ENCODE data around the gene ZFHX3.

ZFHX3 gene

DNA sequence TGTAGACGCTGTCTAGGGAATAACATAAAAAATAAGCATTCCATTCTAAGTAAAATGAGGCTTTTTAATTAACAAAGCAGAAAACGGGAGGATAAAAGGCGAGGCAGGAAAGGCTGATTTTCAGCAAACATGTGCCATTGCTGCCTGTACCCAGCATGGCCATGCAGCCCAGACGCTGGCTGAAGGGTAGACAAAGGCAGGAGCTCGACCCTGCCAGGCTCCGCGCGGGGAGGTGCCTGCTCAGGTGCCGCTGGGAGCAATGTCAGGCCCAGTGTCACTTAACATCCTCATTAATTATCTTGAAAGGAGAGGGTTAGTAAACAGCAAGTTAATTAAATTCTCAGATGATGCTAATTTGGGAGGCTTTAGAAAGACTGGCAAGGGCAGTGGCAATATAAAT, 136.0 kb downstream of the ZFHX3 start:
- in situ Hi-C loops (cut with MboI; ENCODE audit: low sequenced_read_pairs) = no loop called here

- in situ Hi-C loops (cut with MboI; ENCODE audit: low sequenced_read_pairs) = no loop called here
Measured at GRCh38 chr16:72910875-72911274, 137.1 kb downstream of the ZFHX3 start.

DNA sequence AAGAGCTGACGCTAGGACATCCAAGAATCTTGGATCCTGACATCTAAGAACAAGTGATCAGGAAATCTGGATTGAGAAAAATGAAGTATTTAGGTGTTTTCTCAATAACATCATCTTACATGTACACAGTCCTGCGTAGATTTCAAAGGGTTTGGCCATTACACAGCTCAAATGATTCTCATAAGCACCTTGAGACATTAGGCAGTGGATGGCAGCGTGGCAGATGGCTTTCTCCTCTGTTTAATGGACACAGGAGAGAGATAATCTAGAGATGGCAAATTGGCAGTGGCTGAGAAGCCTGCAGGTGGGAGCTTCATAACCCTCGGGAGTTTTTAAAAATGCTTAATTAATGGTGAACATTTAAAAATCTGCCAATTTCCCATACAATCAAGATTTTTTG, 137.5 kb downstream of the ZFHX3 start:
- in situ Hi-C loops (cut with MboI; ENCODE audit: low sequenced_read_pairs) = no loop called here

DNA sequence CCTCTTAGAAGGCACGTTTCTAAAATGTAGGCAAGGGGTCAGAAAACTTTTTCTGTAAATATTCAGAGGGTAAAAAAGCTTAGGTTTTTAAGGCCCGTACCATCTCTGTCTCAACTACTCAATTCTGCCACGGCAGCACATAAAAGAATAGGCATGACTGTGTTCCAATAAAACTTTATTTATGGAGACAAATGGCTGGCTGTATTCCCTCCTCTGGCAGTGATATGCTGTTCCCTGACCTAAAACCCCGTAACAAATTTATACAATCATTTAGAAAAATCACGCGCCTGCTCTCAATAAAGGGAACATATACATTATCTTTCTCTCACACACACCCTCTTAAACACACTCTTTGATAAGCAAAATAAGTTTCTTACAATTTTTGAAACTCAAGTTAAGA, 138.7 kb downstream of the ZFHX3 start:
- in situ Hi-C loops (cut with MboI; ENCODE audit: low sequenced_read_pairs) = no loop called here

DNA sequence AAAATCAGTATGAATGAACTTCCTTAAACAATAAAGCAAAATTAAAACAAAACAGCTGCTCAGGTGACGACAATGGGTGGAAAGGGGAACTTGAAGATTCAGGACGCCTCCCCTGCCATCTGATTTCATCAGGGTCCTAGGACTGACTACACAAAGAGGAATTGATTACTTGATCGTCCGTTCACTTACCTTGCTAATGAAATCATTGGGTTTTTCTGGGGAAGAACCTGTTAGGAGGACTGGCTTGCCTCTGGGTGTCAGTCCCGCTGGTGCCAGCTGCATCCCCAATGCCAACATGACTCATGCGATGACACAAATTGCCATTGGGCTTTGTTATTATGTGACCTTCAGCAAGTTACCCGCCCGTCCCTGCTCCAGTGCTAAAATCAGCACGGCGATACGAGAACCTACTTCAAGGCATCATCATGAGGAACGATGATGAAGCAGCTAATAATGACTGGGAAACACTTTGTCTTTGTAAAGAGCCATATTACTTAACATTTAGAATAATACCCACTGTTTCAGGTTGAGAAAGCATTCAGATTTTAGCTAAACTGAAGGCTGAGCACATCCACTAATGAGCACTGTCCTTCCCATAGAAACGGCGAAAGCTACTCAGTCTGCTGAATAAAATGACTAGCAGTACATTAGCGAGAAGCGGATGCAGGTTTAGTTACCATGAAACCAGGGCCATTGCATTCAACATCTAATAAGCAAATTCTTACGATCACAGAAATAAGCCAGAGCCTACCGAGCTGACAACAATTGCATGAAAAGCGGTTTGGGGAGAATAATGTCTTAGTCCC, 139.4 kb downstream of the ZFHX3 start:
- in situ Hi-C loops (cut with MboI; ENCODE audit: low sequenced_read_pairs) = no loop called here

- in situ Hi-C loops (cut with MboI; ENCODE audit: low sequenced_read_pairs) = no loop called here
Measured at GRCh38 chr16:72905581-72905980, 142.3 kb downstream of the ZFHX3 start.

GRCh38 chr16:72903176-72903575, 144.8 kb downstream of the ZFHX3 start:
- in situ Hi-C loops (cut with MboI; ENCODE audit: low sequenced_read_pairs) = no loop called here

GRCh38 chr16:72902206-72902605, 145.7 kb downstream of the ZFHX3 start:
- in situ Hi-C loops (cut with MboI; ENCODE audit: low sequenced_read_pairs) = no loop called here

- in situ Hi-C loops (cut with MboI; ENCODE audit: low sequenced_read_pairs) = no loop called here
Measured at GRCh38 chr16:72901000-72901627, 146.8 kb downstream of the ZFHX3 start.

DNA sequence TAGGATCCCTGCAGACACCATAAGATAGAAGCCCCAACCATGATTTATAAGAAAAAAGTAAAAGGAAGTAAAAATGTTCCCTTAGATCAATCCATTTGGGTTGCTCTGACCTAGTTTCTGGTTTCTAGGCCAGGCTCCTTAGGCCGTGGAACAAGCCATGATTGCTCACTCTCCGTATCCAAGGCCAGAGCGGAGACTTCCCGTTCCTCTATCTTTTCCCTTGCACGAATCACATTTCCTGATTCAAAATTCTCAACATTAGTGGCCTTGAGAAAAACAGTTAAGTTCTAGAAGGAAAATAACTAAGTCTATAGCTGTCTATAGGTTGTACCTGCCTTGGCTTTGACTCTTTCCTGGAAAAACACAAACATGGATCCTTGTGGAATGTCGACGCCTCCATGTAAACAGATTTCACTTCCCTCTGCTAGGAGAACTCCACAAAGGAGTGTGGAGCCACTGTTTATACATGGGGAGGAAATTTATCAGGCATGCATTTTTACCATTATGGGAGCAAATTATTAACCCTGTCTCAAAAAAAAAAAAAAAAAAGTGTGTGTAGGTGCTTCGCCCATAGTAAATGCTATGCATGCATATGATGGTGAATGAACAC, 149.6 kb downstream of the ZFHX3 start:
- in situ Hi-C loops (cut with MboI; ENCODE audit: low sequenced_read_pairs) = no loop called here

- in situ Hi-C loops (cut with MboI; ENCODE audit: low sequenced_read_pairs) = no loop called here
Measured at GRCh38 chr16:72897707-72898106, 150.2 kb downstream of the ZFHX3 start.

DNA sequence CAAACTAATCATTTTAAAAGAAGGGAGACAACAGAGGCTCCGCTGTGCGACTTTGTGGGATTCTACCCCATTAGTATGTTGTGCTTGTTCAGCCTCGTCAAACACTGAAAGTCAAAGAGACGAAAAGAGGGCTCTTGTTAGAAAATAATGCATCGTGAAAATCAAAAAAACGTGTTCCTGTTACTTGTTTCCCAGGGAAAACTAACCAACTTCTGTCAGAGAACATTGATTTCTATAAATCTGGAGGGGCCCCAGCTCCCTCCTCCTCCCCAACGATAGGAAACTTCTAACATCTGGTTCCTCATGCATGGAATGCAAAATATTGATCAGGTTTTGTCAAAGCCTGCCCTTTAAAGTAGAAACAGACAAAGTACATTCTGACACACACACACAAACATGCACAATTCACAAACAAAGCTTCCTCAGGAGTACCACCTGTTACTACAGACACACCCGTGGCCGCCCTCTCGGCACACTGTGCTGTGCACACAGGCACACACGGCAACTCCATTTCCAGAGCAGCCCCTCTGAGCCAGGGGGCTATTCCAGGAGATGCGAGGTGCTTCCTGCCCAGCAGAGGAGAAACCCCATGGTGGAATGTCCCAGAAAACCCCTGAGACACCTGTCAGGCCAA, 151.3 kb downstream of the ZFHX3 start:
- in situ Hi-C loops (cut with MboI; ENCODE audit: low sequenced_read_pairs) = no loop called here

- in situ Hi-C loops (cut with MboI; ENCODE audit: low sequenced_read_pairs) = no loop called here
Measured at GRCh38 chr16:72895951-72896350, 152.0 kb downstream of the ZFHX3 start.

DNA sequence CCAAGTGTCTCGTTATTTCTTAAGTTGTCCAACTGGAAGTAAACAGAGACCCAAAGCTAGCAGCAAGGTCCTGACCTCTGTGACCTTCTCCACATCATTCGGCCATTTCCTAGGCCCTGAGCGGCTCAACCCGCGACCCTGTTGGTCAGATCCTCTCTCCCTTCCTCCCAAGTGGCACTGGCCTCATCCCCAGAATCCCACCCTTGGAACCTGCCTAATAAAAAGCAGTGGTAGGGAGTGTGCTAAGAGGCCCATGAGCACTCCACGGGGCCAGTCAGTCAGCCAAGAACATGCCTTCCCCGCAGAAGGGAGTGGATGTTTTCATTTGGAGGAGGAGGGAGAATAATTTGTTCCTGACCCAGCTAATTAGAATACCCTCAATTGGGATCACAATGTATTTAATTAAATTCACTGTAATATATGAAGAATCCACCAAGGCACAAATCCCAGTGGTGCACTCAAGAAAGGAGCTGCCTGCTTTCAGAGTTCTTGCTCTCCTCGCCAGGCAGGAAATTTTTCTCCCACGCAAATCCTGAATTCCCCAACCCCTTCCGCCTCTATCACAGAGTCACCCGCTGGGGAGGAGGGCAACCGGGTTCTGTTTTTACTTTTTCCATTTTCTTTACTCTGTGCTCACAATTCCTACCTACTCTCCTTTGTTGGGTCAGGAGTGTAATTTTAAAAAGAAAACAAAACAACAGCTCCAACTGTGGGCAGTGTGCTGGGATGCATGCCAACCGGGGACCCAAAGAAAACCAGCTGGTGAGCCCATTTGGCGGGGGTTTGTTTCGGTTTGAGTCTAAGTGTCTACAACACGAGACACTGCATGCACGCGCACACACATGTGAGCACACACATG, 153.4 kb downstream of the ZFHX3 start:
- in situ Hi-C loops (cut with MboI; ENCODE audit: low sequenced_read_pairs) = no loop called here

- in situ Hi-C loops (cut with MboI; ENCODE audit: low sequenced_read_pairs) = no loop called here
Measured at GRCh38 chr16:72891291-72892227, 156.4 kb downstream of the ZFHX3 start.

- in situ Hi-C loops (cut with MboI; ENCODE audit: low sequenced_read_pairs) = no loop called here
Measured at GRCh38 chr16:72890587-72890986, 157.3 kb downstream of the ZFHX3 start.

GRCh38 chr16:72889616-72890582, 158.0 kb downstream of the ZFHX3 start:
- in situ Hi-C loops (cut with MboI; ENCODE audit: low sequenced_read_pairs) = no loop called here

- in situ Hi-C loops (cut with MboI; ENCODE audit: low sequenced_read_pairs) = no loop called here
Measured at GRCh38 chr16:72887537-72887936, 160.4 kb downstream of the ZFHX3 start.

Measured in HL-60/S4 treated with retinoic acid at 250 ng/mL for 4 days and 3 days (cell line).